A673 (cell line): ENCODE measurements around the gene WDR82.

Source experiments
- CTCF ChIP-seq: fragments of 300-800, 200-600 bp; sonication (generic); conservative IDR thresholded peaks from 2 replicates; pipeline ENCODE4 v1.5.1; 2017; ENCODE audit warnings: low read depth, mild to moderate bottlenecking, antibody characterized with exemption, low read length, moderate library complexity, mixed read lengths
- EZH2 ChIP-seq: fragments of 200-600 bp; sonication (generic); IDR thresholded peaks from 2 replicates; pipeline ENCODE4 v1.6.1; 2017; ENCODE audit warnings: borderline replicate concordance, low read depth, mild to moderate bottlenecking, mixed read lengths, antibody characterized with exemption, low read length; ENCODE audit not compliant: poor library complexity, severe bottlenecking

- TF ChIP-seq CTCF (no peak), EZH2 (no peak)
Measured at GRCh38 chr3:52249683-52250082, 28.8 kb downstream of the WDR82 start.
